Uterus (tissue), 4 donors: ENCODE data around the gene DHTKD1. TPM values are rescaled to one million over a fixed set of nuclear protein-coding genes. Genes with fewer than 3 reads are reported as not detected.
"Not testable (repeated sequence)": the region's sequence is repeated elsewhere in the genome, so short reads cannot be mapped to it uniquely, and the experiment has no call there.

Source experiments
- DNase-seq, 2 donors: peaks; one replicate each; pipeline ENCODE4 v3.0.0-alpha.2; 2019 to 2020
- H3K27ac ChIP-seq, 2 donors: fragments of 200-600 bp; sonication (generic); 1 replicate in 1 of 2; 2 replicates in 1 of 2; pipeline ENCODE4 v1.5.1; 2016 to 2018
- H3K27me3 ChIP-seq, 2 donors: fragments of 200-600 bp; sonication (generic); one replicate each; pipeline ENCODE4 v1.5.1; 2018 to 2019; ENCODE audit warnings: control low read depth in 1 of 2
- H3K36me3 ChIP-seq, 2 donors: fragments of 200-600 bp; sonication (generic); one replicate each; pipeline ENCODE4 v1.5.1; 2019; ENCODE audit warnings: control low read depth in 1 of 2
- H3K4me1 ChIP-seq, 2 donors: fragments of 200-600 bp; sonication (generic); one replicate each; pipeline ENCODE4 v1.5.1; 2018 to 2019; ENCODE audit warnings: control low read depth in 1 of 2
- H3K4me3 ChIP-seq, 2 donors: fragments of 200-600 bp; sonication (generic); 1 replicate in 1 of 2; 2 replicates in 1 of 2; pipeline ENCODE4 v1.5.1; 2018 to 2019; ENCODE audit warnings: mild to moderate bottlenecking in 1 of 2
- H3K9me3 ChIP-seq, 2 donors: fragments of 200-600 bp; sonication (generic); one replicate each; pipeline ENCODE4 v1.5.1; 2019; ENCODE audit warnings: control low read depth in 1 of 2
- CTCF ChIP-seq, 4 experiments: fragments of 200-600 bp in 2 of 4; fragments of 450-650 bp in 2 of 4; sonication (generic) in 2 of 4; IDR thresholded peaks; one replicate each; pipeline ENCODE4 v1.5.1; 2016 to 2019; ENCODE audit warnings: antibody characterized with exemption in 4 of 4, mild to moderate bottlenecking in 2 of 4, moderate library complexity in 1 of 4
- POLR2A ChIP-seq, 2 donors: fragments of 450-650 bp; IDR thresholded peaks; one replicate each; pipeline ENCODE4 v1.6.1; 2016; ENCODE audit warnings: antibody characterized with exemption in 2 of 2, mild to moderate bottlenecking in 1 of 2, moderate library complexity in 1 of 2
- intact Hi-C: fragments of 100-400 bp; cut with DNase I; formaldehyde crosslinking; loops from one replicate; pipeline ENCODE4 v1.15.1; 2023; ENCODE audit warnings: low total_unique reads
- total RNA-seq, 4 donors: library from RNA; depleted of rRNA in 3 of 4; stranded (reverse); fragments of >200 nt in 3 of 4; gene quantifications; one replicate each; pipeline versions ENCODE4 v1.1.0 to v1.2.4, GENCODE V29; 2014 to 2023
- donor health status: DM: yes; HTN: yes; CAD: no.

DHTKD1 gene
- total RNA-seq, 4 donors from 2014 or later, result 27.5 to 53.5 (median 32.7) TPM

- no peaks in the 10 kb centered on the region for H3K36me3 ChIP-seq
- DNase-seq, result no peak
- TF ChIP-seq CTCF (IDR thresholded peaks at IDR 0.05), result no peak
- TF ChIP-seq POLR2A (IDR thresholded peaks at IDR 0.05), result no peak
- no peaks in the 10 kb centered on the region for H3K27me3 ChIP-seq
- no peaks in the 10 kb centered on the region for H3K4me1 ChIP-seq
- H3K4me3 ChIP-seq, result no peak overlapping the region
- no peak overlapping the region for H3K27ac ChIP-seq
- intact Hi-C loops, result no loop called here
- H3K9me3 ChIP-seq, result no peaks in the 10 kb centered on the region
Measured at GRCh38 chr10:12081879-12082557, 13.3 kb downstream of the DHTKD1 start.

GRCh38 chr10:12088919-12089318 is 20.2 kb downstream of the DHTKD1 start:
- H3K4me1 ChIP-seq, result no peaks in the 10 kb centered on the region
- DNase-seq, result no peak
- H3K4me3 ChIP-seq, result no peak overlapping the region
- intact Hi-C loops, result no loop called here
- no peaks in the 10 kb centered on the region for H3K27me3 ChIP-seq
- H3K9me3 ChIP-seq, result no peaks in the 10 kb centered on the region
- H3K36me3 ChIP-seq, result no peaks in the 10 kb centered on the region
- no peak overlapping the region for H3K27ac ChIP-seq
- TF ChIP-seq POLR2A (IDR thresholded peaks at IDR 0.05), result no peak
- no peak for TF ChIP-seq CTCF (IDR thresholded peaks at IDR 0.05)

- Histone ChIP-seq H3K36me3 (no peaks in the 10 kb centered on the region), H3K9me3 (no peaks in the 10 kb centered on the region)
- TF ChIP-seq POLR2A (IDR thresholded peaks at IDR 0.05) (no peak), CTCF (IDR thresholded peaks at IDR 0.05) (no peak)
Measured at GRCh38 chr10:12091421-12091820, 22.7 kb downstream of the DHTKD1 start.

GRCh38 chr10:12097361-12097760 is 28.6 kb downstream of the DHTKD1 start:
- H3K36me3 ChIP-seq, H3K27me3 ChIP-seq, intact Hi-C loops, H3K9me3 ChIP-seq, H3K4me1 ChIP-seq, H3K4me3 ChIP-seq, DNase-seq, H3K27ac ChIP-seq: not testable (repeated sequence)

More at GRCh38 chr10:12091421-12091820, 22.7 kb downstream of the DHTKD1 start:
- intact Hi-C loops, result no loop called here
- no peak overlapping the region for H3K4me3 ChIP-seq
- H3K4me1 ChIP-seq, result no peaks in the 10 kb centered on the region
- H3K27ac ChIP-seq, result no peak overlapping the region
- H3K27me3 ChIP-seq, result no peaks in the 10 kb centered on the region
- no peak for DNase-seq

GRCh38 chr10:12097791-12098190 is 29.0 kb downstream of the DHTKD1 start:
- no peaks in the 10 kb centered on the region for H3K27me3 ChIP-seq
- TF ChIP-seq POLR2A (IDR thresholded peaks at IDR 0.05), result no peak
- TF ChIP-seq CTCF (IDR thresholded peaks at IDR 0.05), result no peak
- H3K27ac ChIP-seq, result no peak overlapping the region
- no peak overlapping the region for H3K4me3 ChIP-seq
- H3K36me3 ChIP-seq, result no peaks in the 10 kb centered on the region
- DNase-seq, result no peak
- H3K9me3 ChIP-seq, result no peaks in the 10 kb centered on the region
- H3K4me1 ChIP-seq, result no peaks in the 10 kb centered on the region
- intact Hi-C loops, result no loop called here

GRCh38 chr10:12098966-12099365 is 30.2 kb downstream of the DHTKD1 start:
- no peaks in the 10 kb centered on the region for H3K9me3 ChIP-seq
- H3K4me3 ChIP-seq, result no peak overlapping the region
- intact Hi-C loops, result no loop called here
- no peaks in the 10 kb centered on the region for H3K36me3 ChIP-seq
- no peaks in the 10 kb centered on the region for H3K27me3 ChIP-seq
- TF ChIP-seq POLR2A (IDR thresholded peaks at IDR 0.05), result no peak
- TF ChIP-seq CTCF (IDR thresholded peaks at IDR 0.05), result no peak
- no peak for DNase-seq
- H3K27ac ChIP-seq, result no peak overlapping the region
- no peaks in the 10 kb centered on the region for H3K4me1 ChIP-seq
